Measurements from ENCODE around the gene SCFD1. TPM values are rescaled to one million over a fixed set of nuclear protein-coding genes. Genes with fewer than 3 reads are reported as not detected.

SCFD1 gene
- total and polyA plus RNA-seq, 4 donors: 24.6 to 82.1 (median 52.6) TPM

DNA sequence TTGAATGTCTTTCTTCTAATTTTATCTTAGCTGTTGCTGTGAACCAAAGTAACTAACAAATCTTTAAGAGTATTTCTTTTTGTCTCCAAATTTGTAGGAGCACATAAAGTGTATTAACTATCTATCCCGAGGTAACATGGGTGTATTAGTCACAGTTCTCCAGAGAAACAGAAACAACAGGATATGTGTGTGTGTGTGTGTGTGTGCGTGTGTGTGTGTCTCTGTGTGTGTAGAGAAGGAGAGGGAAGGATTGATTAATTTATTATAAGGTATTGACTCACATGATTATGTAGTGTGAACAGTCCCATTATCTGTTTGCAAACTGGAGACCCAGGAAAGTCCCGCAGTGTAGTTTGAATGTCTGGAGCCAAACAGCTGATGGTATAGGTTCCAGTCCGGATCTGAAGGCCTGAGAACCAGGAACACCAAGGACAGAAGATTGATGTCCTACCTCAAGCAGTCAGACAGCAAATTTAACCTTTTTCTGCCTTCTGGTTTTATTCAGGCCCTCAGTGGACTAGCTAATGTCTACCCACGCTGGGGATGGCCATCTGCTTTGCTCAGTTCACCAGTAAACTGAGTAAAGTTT, 48.8 kb upstream of the SCFD1 start:
- H3K4me1 ChIP-seq (ENCODE audit: control insufficient read depth in 4 of 4, insufficient read depth in 4 of 4, low read length in 3 of 4): no peaks in the 10 kb centered on the region
- H3K9me3 ChIP-seq (ENCODE audit: control insufficient read depth in 4 of 4, low read length in 3 of 4): no peaks in the 10 kb centered on the region
- DNase-seq (ENCODE audit: low spot score): no peak
- H3K4me3 ChIP-seq (ENCODE audit: low read depth in 1 of 3, low read length in 3 of 3): no peak overlapping the region
- H3K9ac ChIP-seq (ENCODE audit: low read depth in 1 of 2, low read length in 2 of 2): no peak overlapping the region
- TF ChIP-seq SP1 (IDR thresholded peaks at IDR 0.05) (no peak), NR2F2 (IDR thresholded peaks at IDR 0.05) (no peak), HNF4A (conservative IDR thresholded peaks at IDR 0.05) (no peak), RXRA (IDR thresholded peaks at IDR 0.05) (no peak), FOXA2 (IDR thresholded peaks at IDR 0.05) (no peak), RAD21 (IDR thresholded peaks at IDR 0.05) (no peak), HNF4G (IDR thresholded peaks at IDR 0.05) (no peak), YY1 (IDR thresholded peaks at IDR 0.05) (no peak), TAF1 (conservative IDR thresholded peaks at IDR 0.05) (no peak), FOXA1 (IDR thresholded peaks at IDR 0.05) (no peak), EGR1 (IDR thresholded peaks at IDR 0.05; ENCODE audit: low read depth in 2 of 2) (no peak), JUND (IDR thresholded peaks at IDR 0.05) (no peak)
- TF ChIP-seq, protein P1, sequence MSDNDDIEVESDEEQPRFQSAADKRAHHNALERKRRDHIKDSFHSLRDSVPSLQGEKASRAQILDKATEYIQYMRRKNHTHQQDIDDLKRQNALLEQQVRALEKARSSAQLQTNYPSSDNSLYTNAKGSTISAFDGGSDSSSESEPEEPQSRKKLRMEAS (IDR thresholded peaks at IDR 0.05): no peak
- TF ChIP-seq, protein P2, sequence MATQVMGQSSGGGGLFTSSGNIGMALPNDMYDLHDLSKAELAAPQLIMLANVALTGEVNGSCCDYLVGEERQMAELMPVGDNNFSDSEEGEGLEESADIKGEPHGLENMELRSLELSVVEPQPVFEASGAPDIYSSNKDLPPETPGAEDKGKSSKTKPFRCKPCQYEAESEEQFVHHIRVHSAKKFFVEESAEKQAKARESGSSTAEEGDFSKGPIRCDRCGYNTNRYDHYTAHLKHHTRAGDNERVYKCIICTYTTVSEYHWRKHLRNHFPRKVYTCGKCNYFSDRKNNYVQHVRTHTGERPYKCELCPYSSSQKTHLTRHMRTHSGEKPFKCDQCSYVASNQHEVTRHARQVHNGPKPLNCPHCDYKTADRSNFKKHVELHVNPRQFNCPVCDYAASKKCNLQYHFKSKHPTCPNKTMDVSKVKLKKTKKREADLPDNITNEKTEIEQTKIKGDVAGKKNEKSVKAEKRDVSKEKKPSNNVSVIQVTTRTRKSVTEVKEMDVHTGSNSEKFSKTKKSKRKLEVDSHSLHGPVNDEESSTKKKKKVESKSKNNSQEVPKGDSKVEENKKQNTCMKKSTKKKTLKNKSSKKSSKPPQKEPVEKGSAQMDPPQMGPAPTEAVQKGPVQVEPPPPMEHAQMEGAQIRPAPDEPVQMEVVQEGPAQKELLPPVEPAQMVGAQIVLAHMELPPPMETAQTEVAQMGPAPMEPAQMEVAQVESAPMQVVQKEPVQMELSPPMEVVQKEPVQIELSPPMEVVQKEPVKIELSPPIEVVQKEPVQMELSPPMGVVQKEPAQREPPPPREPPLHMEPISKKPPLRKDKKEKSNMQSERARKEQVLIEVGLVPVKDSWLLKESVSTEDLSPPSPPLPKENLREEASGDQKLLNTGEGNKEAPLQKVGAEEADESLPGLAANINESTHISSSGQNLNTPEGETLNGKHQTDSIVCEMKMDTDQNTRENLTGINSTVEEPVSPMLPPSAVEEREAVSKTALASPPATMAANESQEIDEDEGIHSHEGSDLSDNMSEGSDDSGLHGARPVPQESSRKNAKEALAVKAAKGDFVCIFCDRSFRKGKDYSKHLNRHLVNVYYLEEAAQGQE (IDR thresholded peaks at IDR 0.05): no peak
- TF ChIP-seq, protein P3, sequence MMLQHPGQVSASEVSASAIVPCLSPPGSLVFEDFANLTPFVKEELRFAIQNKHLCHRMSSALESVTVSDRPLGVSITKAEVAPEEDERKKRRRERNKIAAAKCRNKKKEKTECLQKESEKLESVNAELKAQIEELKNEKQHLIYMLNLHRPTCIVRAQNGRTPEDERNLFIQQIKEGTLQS (IDR thresholded peaks at IDR 0.05): no peak
- TF ChIP-seq, protein P4, sequence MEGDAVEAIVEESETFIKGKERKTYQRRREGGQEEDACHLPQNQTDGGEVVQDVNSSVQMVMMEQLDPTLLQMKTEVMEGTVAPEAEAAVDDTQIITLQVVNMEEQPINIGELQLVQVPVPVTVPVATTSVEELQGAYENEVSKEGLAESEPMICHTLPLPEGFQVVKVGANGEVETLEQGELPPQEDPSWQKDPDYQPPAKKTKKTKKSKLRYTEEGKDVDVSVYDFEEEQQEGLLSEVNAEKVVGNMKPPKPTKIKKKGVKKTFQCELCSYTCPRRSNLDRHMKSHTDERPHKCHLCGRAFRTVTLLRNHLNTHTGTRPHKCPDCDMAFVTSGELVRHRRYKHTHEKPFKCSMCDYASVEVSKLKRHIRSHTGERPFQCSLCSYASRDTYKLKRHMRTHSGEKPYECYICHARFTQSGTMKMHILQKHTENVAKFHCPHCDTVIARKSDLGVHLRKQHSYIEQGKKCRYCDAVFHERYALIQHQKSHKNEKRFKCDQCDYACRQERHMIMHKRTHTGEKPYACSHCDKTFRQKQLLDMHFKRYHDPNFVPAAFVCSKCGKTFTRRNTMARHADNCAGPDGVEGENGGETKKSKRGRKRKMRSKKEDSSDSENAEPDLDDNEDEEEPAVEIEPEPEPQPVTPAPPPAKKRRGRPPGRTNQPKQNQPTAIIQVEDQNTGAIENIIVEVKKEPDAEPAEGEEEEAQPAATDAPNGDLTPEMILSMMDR (IDR thresholded peaks at IDR 0.05; ENCODE audit: low read depth, low read length, missing input control): no peak
- TF ChIP-seq, protein P5, sequence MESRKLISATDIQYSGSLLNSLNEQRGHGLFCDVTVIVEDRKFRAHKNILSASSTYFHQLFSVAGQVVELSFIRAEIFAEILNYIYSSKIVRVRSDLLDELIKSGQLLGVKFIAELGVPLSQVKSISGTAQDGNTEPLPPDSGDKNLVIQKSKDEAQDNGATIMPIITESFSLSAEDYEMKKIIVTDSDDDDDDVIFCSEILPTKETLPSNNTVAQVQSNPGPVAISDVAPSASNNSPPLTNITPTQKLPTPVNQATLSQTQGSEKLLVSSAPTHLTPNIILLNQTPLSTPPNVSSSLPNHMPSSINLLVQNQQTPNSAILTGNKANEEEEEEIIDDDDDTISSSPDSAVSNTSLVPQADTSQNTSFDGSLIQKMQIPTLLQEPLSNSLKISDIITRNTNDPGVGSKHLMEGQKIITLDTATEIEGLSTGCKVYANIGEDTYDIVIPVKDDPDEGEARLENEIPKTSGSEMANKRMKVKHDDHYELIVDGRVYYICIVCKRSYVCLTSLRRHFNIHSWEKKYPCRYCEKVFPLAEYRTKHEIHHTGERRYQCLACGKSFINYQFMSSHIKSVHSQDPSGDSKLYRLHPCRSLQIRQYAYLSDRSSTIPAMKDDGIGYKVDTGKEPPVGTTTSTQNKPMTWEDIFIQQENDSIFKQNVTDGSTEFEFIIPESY (IDR thresholded peaks at IDR 0.05): no peak
- H3K27me3 ChIP-seq (ENCODE audit: control insufficient read depth in 4 of 4, insufficient read depth in 4 of 4, low read length in 3 of 4): no peaks in the 10 kb centered on the region
- 81% methylated on average over 5 of the region's 5 CpGs for WGBS
- H3K36me3 ChIP-seq (ENCODE audit: control insufficient read depth in 4 of 4, insufficient read depth in 3 of 4, low read depth in 1 of 4, low read length in 3 of 4): no peaks in the 10 kb centered on the region
- H3K27ac ChIP-seq (ENCODE audit: low read depth in 1 of 2, low read length in 2 of 2): no peak overlapping the region
